Measurements from ENCODE around the gene HHLA2. TPM values are rescaled to one million over a fixed set of nuclear protein-coding genes. Genes with fewer than 3 reads are reported as not detected.

HHLA2 gene
- total and polyA plus RNA-seq, 2 of the 8 experiments (the other 6 are each of a cell fraction or from before 2014, with no cell fraction given), result not detected

DNA sequence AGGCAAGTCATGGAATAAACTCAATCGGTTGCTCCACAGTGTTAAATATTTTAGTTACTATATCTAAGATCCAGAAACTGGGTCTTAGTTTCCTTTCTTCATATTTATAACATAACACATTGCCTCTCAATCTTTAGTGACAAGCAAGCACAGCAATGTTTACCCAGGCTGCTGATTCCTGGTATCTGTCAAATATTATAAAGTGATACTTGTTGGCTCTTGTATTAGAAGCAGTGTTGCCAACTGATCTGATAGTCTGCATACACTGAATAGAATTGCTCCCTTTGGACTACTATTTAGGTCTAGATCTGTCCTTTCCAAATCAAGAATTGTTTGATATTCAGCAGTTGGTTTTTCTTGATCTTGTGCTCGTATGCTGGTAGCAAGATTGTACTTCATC is 7.2 kb upstream of the HHLA2 start:
- ChIA-PET POLR2A (ENCODE audit: partially characterized antibody) (no interaction called here), CTCF (ENCODE audit: partially characterized antibody) (no interaction called here)
- WGBS, 2 experiments (ENCODE audit: extremely low coverage in 1 of 2, insufficient coverage in 1 of 2, insufficient read length in 1 of 2, insufficient replicate concordance in 2 of 2, low coverage in 1 of 2, low lambda C conversion rate in 2 of 2, missing lambda C conversion rate in 1 of 2), result 91% methylated on average over 2 of the region's 2 CpGs; no CpG with 5 or more reads in 1 of the 2 experiments
- TF ChIP-seq ATF3 (IDR thresholded peaks at IDR 0.05; ENCODE audit: insufficient read depth, low read depth, low read length) (no peak), POU5F1 (IDR thresholded peaks at IDR 0.05; ENCODE audit: low read depth, low read length) (no peak), KDM4A (IDR thresholded peaks at IDR 0.05; ENCODE audit: low read depth, low read length, severe bottlenecking) (no peak), MAFK (IDR thresholded peaks at IDR 0.05; ENCODE audit: low read depth, low read length) (no peak), PHF8 (conservative IDR thresholded peaks at IDR 0.05; ENCODE audit: low read depth, low read length) (no peak), RBBP5 (IDR thresholded peaks at IDR 0.05; ENCODE audit: borderline replicate concordance, low read depth, low read length) (no peak), RFX5 (IDR thresholded peaks at IDR 0.05; ENCODE audit: borderline replicate concordance, low read depth, low read length) (no peak), CBX8 (IDR thresholded peaks at IDR 0.05; ENCODE audit: borderline replicate concordance, low read depth, low read length) (no peak), SP2 (IDR thresholded peaks at IDR 0.05; ENCODE audit: low read length) (no peak), TCF12 (IDR thresholded peaks at IDR 0.05; ENCODE audit: low read depth, low read length) (no peak), RNF2 (IDR thresholded peaks at IDR 0.05; ENCODE audit: borderline replicate concordance, low read depth, low read length, missing control alignments, poor library complexity, severe bottlenecking) (no peak), BACH1 (IDR thresholded peaks at IDR 0.05; ENCODE audit: low read length) (no peak), CHD2 (IDR thresholded peaks at IDR 0.05; ENCODE audit: low read length) (no peak), ZNF274 (IDR thresholded peaks at IDR 0.05; ENCODE audit: borderline replicate concordance, extremely low read depth, low read length) (no peak), KDM1A (IDR thresholded peaks at IDR 0.05; ENCODE audit: borderline replicate concordance, low read length) (no peak)

More for the DNA sequence above, 7.2 kb upstream of the HHLA2 start:
- H3K23ac ChIP-seq (ENCODE audit: insufficient read length), result no peak overlapping the region
- H4K20me1 ChIP-seq (replicated peaks in 1 of 2; ENCODE audit: control insufficient read depth in 1 of 2, insufficient read depth in 2 of 2, low read length in 2 of 2), result no peaks in the 10 kb centered on the region
- H2AK5ac ChIP-seq (ENCODE audit: low read depth, low read length), result no peak overlapping the region
- no peak overlapping the region for H4K5ac ChIP-seq (ENCODE audit: insufficient read length, low read depth, low read length)
- H3K14ac ChIP-seq (ENCODE audit: insufficient read length), result no peak overlapping the region
- no peak overlapping the region for H2BK15ac ChIP-seq (ENCODE audit: low read length)
- H3K36me3 ChIP-seq (ENCODE audit: control insufficient read depth in 2 of 4, insufficient read depth in 4 of 4, low read length in 3 of 4), result no peaks in the 10 kb centered on the region
- H2BK120ac ChIP-seq (replicated peaks; ENCODE audit: low read depth, low read length), result no peak overlapping the region
- H3K56ac ChIP-seq (replicated peaks; ENCODE audit: insufficient read length, low read depth, low read length), result no peak overlapping the region
- H2BK12ac ChIP-seq (ENCODE audit: low read depth, low read length), result no peak overlapping the region
- no peaks in the 10 kb centered on the region for H3K79me2 ChIP-seq (ENCODE audit: control insufficient read depth in 1 of 2, insufficient read depth in 2 of 2, low read length in 2 of 2)
- H3K4me1 ChIP-seq (replicated peaks in 1 of 4; ENCODE audit: control insufficient read depth in 3 of 4, insufficient read depth in 4 of 4, low read length in 3 of 4), result no peaks in the 10 kb centered on the region
- DNase-seq (ENCODE audit: low read depth in 1 of 2, low spot score in 2 of 2), result no peak
- H3K27ac ChIP-seq (ENCODE audit: low read depth, low read length), result no peak overlapping the region
- no peaks in the 10 kb centered on the region for H3K9me3 ChIP-seq (ENCODE audit: insufficient read depth in 2 of 2, low read depth in 1 of 2, low read length in 1 of 2)
- no peak overlapping the region for H2BK20ac ChIP-seq (ENCODE audit: low read length)
- no peaks in the 10 kb centered on the region for H3K27me3 ChIP-seq (replicated peaks in 1 of 4; ENCODE audit: control insufficient read depth in 3 of 4, extremely low read depth in 1 of 4, insufficient read depth in 3 of 4, low read length in 3 of 4)
- no peak overlapping the region for H2BK5ac ChIP-seq (ENCODE audit: low read depth, low read length)
- no peak overlapping the region for H3K4me2 ChIP-seq (ENCODE audit: insufficient read depth in 1 of 2, low read depth in 2 of 2, low read length in 2 of 2)
- H3K4ac ChIP-seq (replicated peaks; ENCODE audit: insufficient read length, low read depth, low read length), result no peak overlapping the region
- FAIRE-seq, result no peak
- no peak overlapping the region for H3K9ac ChIP-seq (replicated peaks in 1 of 4; ENCODE audit: extremely low read depth in 1 of 4, low read depth in 3 of 4, low read length in 3 of 4)
- no peak overlapping the region for H3K18ac ChIP-seq (ENCODE audit: extremely low read depth, low read length)
- H3K79me1 ChIP-seq (ENCODE audit: low read depth, low read length), result no peaks in the 10 kb centered on the region
- no peak overlapping the region for H4K91ac ChIP-seq (replicated peaks; ENCODE audit: insufficient read length, low read length)
- no peak overlapping the region for H4K8ac ChIP-seq (ENCODE audit: extremely low read depth, insufficient read depth, low read length)
- no peaks in the 10 kb centered on the region for H3K23me2 ChIP-seq (ENCODE audit: low read depth, low read length)
- no peak overlapping the region for H2AFZ ChIP-seq (ENCODE audit: low read length)
- H3K4me3 ChIP-seq (ENCODE audit: extremely low read depth in 1 of 4, insufficient read depth in 2 of 4, low read depth in 3 of 4, low read length in 4 of 4), result no peak overlapping the region
